BLaER1 (cell line): ENCODE measurements around the gene FGF8.

Source experiments
- H3K27ac ChIP-seq: shearing (Covaris generic); formaldehyde crosslinking; 2 replicates; pipeline ENCODE4 v1.8.1; 2022
- H3K27me3 ChIP-seq: shearing (Covaris generic); formaldehyde crosslinking; 2 replicates; pipeline ENCODE4 v1.8.1; 2022
- H3K36me3 ChIP-seq: shearing (Covaris generic); formaldehyde crosslinking; 2 replicates; pipeline ENCODE4 v1.8.1; 2022
- H3K4me1 ChIP-seq: shearing (Covaris generic); formaldehyde crosslinking; 2 replicates; pipeline ENCODE4 v1.8.1; 2022
- H3K4me2 ChIP-seq: shearing (Covaris generic); formaldehyde crosslinking; 2 replicates; pipeline ENCODE4 v1.8.1; 2022
- H3K4me3 ChIP-seq: shearing (Covaris generic); formaldehyde crosslinking; 2 replicates; pipeline ENCODE4 v1.8.1; 2022
- H3K9ac ChIP-seq: shearing (Covaris generic); formaldehyde crosslinking; 2 replicates; pipeline ENCODE4 v1.8.1; 2022
- H3K9me3 ChIP-seq: shearing (Covaris generic); formaldehyde crosslinking; 2 replicates; pipeline ENCODE4 v1.8.1; 2022
- H4K20me1 ChIP-seq: shearing (Covaris generic); formaldehyde crosslinking; 2 replicates; pipeline ENCODE4 v1.8.1; 2022
- Cebpa-rat ChIP-seq: shearing (Covaris generic); IDR thresholded peaks from 2 replicates; pipeline ENCODE4 v1.8.1; 2022

The FGF8 gene

GRCh38 chr10:101770331-101771215, 5.3 kb downstream of the FGF8 start:
- Histone ChIP-seq H3K27ac (no peak overlapping the region), H3K4me3 (no peak overlapping the region), H3K4me1 (no peaks in the 10 kb centered on the region), H3K9me3 (no peaks in the 10 kb centered on the region), H3K27me3 (peaks cover 78% of the 10 kb centered on the region), H3K9ac (no peak overlapping the region), H3K4me2 (no peak overlapping the region), H4K20me1 (peaks cover 57% of the 10 kb centered on the region), H3K36me3 (no peaks in the 10 kb centered on the region)
- TF ChIP-seq Cebpa-rat: no peak

- no peaks in the 10 kb centered on the region for H3K36me3 ChIP-seq
- no peak overlapping the region for H3K27ac ChIP-seq
- H3K27me3 ChIP-seq: peaks cover 68% of the 10 kb centered on the region
- H3K9me3 ChIP-seq: no peaks in the 10 kb centered on the region
- H3K9ac ChIP-seq: no peak overlapping the region
- no peaks in the 10 kb centered on the region for H3K4me1 ChIP-seq
- no peak for TF ChIP-seq Cebpa-rat
- no peak overlapping the region for H3K4me2 ChIP-seq
- H4K20me1 ChIP-seq: peaks cover 48% of the 10 kb centered on the region
- H3K4me3 ChIP-seq: no peak overlapping the region
These were observed 6.3 kb downstream of the FGF8 start for GRCh38 chr10:101769541-101770180.

DNA sequence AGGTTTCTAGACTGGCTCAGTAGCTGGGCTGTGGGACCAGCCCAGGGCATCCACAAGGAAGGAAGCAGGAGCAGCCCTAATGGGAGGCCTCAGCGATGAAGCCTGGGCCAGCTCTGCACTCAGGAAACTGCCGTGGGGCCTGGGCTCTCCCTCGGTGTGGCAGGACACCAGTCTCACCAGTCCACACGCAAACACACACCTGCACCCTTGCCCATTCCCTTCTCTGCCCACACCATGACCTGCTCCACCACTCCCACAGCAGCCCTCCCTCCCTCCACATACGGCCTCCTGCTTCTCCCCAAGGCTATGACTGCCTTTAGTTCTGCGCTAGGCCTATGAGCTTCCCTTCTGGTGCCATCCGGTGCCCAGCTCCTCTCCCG, 7.1 kb downstream of the FGF8 start:
- peaks cover 39% of the 10 kb centered on the region for H4K20me1 ChIP-seq
- H3K4me1 ChIP-seq: no peaks in the 10 kb centered on the region
- TF ChIP-seq Cebpa-rat: no peak
- H3K4me3 ChIP-seq: no peak overlapping the region
- H3K9ac ChIP-seq: no peak overlapping the region
- no peak overlapping the region for H3K4me2 ChIP-seq
- no peaks in the 10 kb centered on the region for H3K9me3 ChIP-seq
- no peak overlapping the region for H3K27ac ChIP-seq
- H3K36me3 ChIP-seq: no peaks in the 10 kb centered on the region
- H3K27me3 ChIP-seq: peaks cover 60% of the 10 kb centered on the region

DNA sequence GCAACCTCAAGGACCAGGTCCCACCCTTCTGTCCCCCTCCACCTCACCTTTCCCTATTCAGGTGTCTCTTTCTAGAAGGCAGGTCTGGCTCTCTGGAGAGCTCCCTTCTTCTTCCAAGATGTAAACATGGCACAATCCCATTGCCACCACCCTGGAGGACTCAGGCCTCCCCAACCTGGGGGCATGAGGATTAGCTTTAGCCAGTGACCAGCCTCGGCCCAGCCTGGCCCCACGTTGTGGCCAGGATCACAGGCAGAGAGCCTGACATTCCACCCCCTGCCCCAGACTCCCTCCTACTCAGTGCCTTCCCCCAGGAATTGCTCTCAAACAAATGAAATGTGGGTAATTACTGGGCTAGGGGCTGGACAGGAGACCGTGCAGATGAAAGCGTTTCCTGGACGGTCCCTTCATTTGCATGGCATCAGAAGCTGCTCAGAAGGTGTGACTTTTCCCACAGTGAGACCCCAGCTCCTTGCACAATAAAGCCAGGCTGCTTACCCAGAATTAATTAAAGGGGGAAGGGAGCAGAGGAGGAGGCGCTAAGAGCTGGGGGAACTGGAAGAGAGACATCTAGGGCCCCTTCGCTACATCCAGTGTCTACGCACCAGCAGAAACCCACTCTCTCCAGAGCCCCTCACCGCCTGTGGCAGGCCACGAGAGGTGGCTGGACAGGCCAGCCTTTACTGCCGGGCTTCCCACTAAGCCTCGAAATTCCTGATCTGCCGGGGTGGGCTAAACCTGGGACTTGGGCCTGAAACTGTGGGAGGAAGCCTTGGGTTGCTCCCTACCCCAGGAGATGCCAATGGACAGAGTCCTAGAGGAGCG, 7.7 kb downstream of the FGF8 start:
- Histone ChIP-seq H3K9me3 (no peaks in the 10 kb centered on the region), H3K4me3 (no peak overlapping the region), H3K4me1 (no peaks in the 10 kb centered on the region), H3K9ac (no peak overlapping the region), H3K36me3 (no peaks in the 10 kb centered on the region), H3K4me2 (no peak overlapping the region), H3K27ac (no peak overlapping the region), H4K20me1 (peaks cover 33% of the 10 kb centered on the region), H3K27me3 (peaks cover 54% of the 10 kb centered on the region)
- no peak for TF ChIP-seq Cebpa-rat

GRCh38 chr10:101767600-101767945, 8.3 kb downstream of the FGF8 start:
- TF ChIP-seq Cebpa-rat: no peak
- no peaks in the 10 kb centered on the region for H3K4me1 ChIP-seq
- no peaks in the 10 kb centered on the region for H3K9me3 ChIP-seq
- peaks cover 27% of the 10 kb centered on the region for H4K20me1 ChIP-seq
- no peak overlapping the region for H3K9ac ChIP-seq
- no peak overlapping the region for H3K4me2 ChIP-seq
- H3K4me3 ChIP-seq: no peak overlapping the region
- peaks cover 48% of the 10 kb centered on the region for H3K27me3 ChIP-seq
- no peaks in the 10 kb centered on the region for H3K36me3 ChIP-seq
- H3K27ac ChIP-seq: no peak overlapping the region

DNA sequence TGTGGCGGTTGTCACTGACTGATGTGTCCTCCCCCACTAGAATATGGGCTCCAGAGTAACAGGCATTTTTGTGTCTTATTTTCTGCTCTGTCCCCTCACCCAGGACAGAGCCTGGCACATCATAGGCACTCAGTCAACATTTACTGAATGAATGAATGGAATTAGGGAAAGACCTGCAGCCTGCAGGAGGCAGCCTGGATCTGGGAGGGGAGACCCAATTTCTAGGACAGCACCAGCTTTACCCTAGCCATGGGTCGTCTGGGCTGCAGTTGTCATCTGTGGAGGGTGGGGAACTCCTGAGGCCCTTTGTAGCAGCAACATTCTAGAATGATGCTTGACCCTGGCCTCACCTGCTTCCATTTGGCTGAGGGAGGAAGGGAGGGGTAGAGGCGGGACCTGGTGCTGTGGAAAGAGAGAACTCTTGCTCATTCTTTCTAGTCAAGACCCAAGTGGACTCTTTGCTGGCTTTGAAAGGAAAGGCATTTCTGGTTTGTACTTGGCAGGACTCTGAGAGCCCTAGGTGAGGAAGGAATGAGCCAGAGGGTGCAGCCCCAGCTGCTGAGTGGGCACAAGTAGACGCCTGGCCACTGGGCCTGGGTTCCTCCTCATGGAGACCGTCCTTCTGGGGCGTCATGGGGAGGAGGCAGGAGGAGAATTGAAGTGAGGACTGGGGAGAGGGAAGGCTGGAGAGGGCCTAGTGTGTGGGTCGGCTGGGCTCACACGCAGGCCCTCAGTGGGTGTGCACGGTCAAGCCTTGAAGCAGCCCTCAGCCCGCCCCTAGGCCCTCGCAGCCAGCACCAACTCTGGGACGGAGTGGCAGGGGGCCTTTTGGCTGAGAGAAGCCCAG, 8.9 kb downstream of the FGF8 start:
- no peak overlapping the region for H3K4me3 ChIP-seq
- no peaks in the 10 kb centered on the region for H3K9me3 ChIP-seq
- H3K27me3 ChIP-seq: peaks cover 42% of the 10 kb centered on the region
- no peak overlapping the region for H3K9ac ChIP-seq
- no peaks in the 10 kb centered on the region for H3K4me1 ChIP-seq
- H4K20me1 ChIP-seq: peaks cover 21% of the 10 kb centered on the region
- no peak overlapping the region for H3K4me2 ChIP-seq
- H3K27ac ChIP-seq: no peak overlapping the region
- H3K36me3 ChIP-seq: no peaks in the 10 kb centered on the region
- TF ChIP-seq Cebpa-rat: no peak

- peaks cover 35% of the 10 kb centered on the region for H3K27me3 ChIP-seq
- TF ChIP-seq Cebpa-rat: no peak
- H3K9me3 ChIP-seq: no peaks in the 10 kb centered on the region
- no peak overlapping the region for H3K27ac ChIP-seq
- peaks cover 14% of the 10 kb centered on the region; the same call in 1 of the 2 replicates for H4K20me1 ChIP-seq
- H3K9ac ChIP-seq: no peak overlapping the region
- H3K4me3 ChIP-seq: no peak overlapping the region
- no peak overlapping the region for H3K4me2 ChIP-seq
- H3K4me1 ChIP-seq: no peaks in the 10 kb centered on the region
- no peaks in the 10 kb centered on the region for H3K36me3 ChIP-seq
These were observed 9.6 kb downstream of the FGF8 start for GRCh38 chr10:101766306-101766705.

DNA sequence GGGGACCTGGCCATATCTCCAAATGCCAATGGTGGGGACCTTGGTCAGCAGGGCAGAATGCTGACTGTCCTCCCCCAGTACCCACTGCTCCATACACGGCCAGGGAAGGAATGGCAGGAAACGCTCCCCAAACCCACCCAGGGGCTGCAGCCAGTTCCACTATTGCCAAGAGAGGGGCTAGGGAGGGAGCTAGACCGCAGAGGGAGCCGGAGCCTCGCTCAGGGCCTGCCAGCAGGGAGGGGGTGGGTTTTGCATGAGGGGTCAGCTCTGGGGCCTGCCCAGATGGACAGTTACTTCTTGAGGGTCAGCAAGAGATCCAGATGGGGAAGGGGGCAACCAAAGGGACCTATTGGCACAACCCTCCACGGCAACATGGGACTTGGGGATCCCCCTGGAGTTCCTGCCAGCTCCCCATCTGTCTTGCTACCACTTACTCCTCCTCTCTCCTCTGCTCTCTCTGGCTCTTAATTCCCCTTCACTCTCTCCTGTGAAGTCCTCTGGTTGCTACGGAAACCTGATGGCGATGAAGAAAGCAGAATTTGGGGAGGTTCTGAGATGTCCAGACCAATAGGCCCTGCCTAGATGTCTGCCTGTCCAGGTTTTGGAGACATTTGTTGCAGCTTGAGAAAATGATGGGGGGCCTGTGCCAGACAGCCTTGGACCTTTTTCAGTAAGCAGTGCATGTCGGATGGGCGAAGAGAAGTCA, 12.6 kb downstream of the FGF8 start:
- Histone ChIP-seq H4K20me1 (no peaks in the 10 kb centered on the region), H3K4me1 (no peaks in the 10 kb centered on the region), H3K4me2 (no peak overlapping the region), H3K27ac (no peak overlapping the region), H3K36me3 (no peaks in the 10 kb centered on the region), H3K9me3 (no peaks in the 10 kb centered on the region), H3K4me3 (no peak overlapping the region), H3K9ac (no peak overlapping the region), H3K27me3 (peaks cover 18% of the 10 kb centered on the region)
- TF ChIP-seq Cebpa-rat: no peak

DNA sequence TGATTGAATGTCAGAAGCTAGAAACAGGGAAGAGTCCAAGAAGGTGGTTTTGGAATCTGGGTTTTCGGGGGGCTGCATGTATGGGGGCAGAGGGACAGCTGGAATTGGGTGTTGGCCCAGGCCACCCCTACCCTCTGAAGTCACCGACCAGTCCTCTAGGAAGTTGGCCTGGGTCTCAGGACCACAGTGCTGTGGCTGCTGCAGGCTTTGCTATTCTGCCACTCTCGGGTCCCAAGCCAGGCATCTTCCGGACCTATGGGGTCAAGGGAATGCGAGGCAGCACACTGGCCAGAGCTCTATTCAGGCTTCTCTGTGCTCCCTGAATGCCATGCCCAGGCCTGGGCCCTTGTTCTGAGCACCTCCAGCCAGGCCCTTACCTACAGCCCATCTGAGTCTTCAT, 13.2 kb downstream of the FGF8 start:
- Histone ChIP-seq H3K4me2 (no peak overlapping the region), H3K9me3 (no peaks in the 10 kb centered on the region), H3K9ac (no peak overlapping the region), H3K36me3 (no peaks in the 10 kb centered on the region), H3K4me1 (no peaks in the 10 kb centered on the region), H3K27me3 (peaks cover 14% of the 10 kb centered on the region), H3K27ac (no peak overlapping the region), H3K4me3 (no peak overlapping the region), H4K20me1 (no peaks in the 10 kb centered on the region)
- TF ChIP-seq Cebpa-rat: no peak
